HL-60 (cell line): ENCODE measurements around the gene MAN2B2.
A peak's percentile ranks its signal among the peaks of the same experiment; 100 is the strongest.

Experiments
- DNase-seq, 2 experiments: peaks; one replicate each; pipeline ENCODE4 v3.0.0-alpha.2; 2010 to 2020; ENCODE audit warnings: low read depth in 1 of 2, low spot score in 1 of 2
- H3K27ac ChIP-seq: fragments of 250-450 bp; sonication (Bioruptor Pico); replicated peaks from 2 replicates; pipeline ENCODE4 v1.5.1; 2020; ENCODE audit warnings: mild to moderate bottlenecking, moderate library complexity
- H3K27me3 ChIP-seq: fragments of 250-450 bp; sonication (Bioruptor Pico); 2 replicates; pipeline ENCODE4 v1.5.1; 2021; ENCODE audit warnings: mild to moderate bottlenecking, moderate library complexity; ENCODE audit not compliant: insufficient read depth, poor library complexity, severe bottlenecking
- H3K4me3 ChIP-seq: replicated peaks from 2 replicates; pipeline ENCODE4 v1.5.1; 2011; ENCODE audit warnings: mild to moderate bottlenecking, control low read depth, low read length; ENCODE audit not compliant: insufficient read depth
- CTCF ChIP-seq: IDR thresholded peaks from one replicate; pipeline ENCODE4 v1.5.1; 2011; ENCODE audit warnings: low read length, control low read depth, inconsistent platforms; ENCODE audit not compliant: insufficient read depth
- GABPA ChIP-seq: IDR thresholded peaks from 2 replicates; pipeline ENCODE4 v1.6.1; 2012; ENCODE audit warnings: low read depth
- POLR2AphosphoS5 ChIP-seq: IDR thresholded peaks from 2 replicates; pipeline ENCODE4 v1.6.1; 2012; ENCODE audit warnings: low read depth
- REST ChIP-seq: IDR thresholded peaks from 2 replicates; pipeline ENCODE4 v1.6.1; 2012; ENCODE audit warnings: low read depth; ENCODE audit not compliant: insufficient replicate concordance
- SPI1 ChIP-seq: IDR thresholded peaks from 2 replicates; pipeline ENCODE4 v1.6.1; 2012; ENCODE audit warnings: low read depth, mild to moderate bottlenecking, borderline replicate concordance

The MAN2B2 gene

GRCh38 chr4:6641971-6642320, 67.0 kb downstream of the MAN2B2 start:
- no peak for DNase-seq
- no peak overlapping the region; the same call in 1 of the 2 replicates for H3K27ac ChIP-seq
- H3K4me3 ChIP-seq: peak overlapping the region; percentile 93
- TF ChIP-seq REST (peak; percentile 82), POLR2AphosphoS5 (no peak), SPI1 (no peak), CTCF (no peak), GABPA (no peak)
- H3K27me3 ChIP-seq: no peaks in the 10 kb centered on the region

GRCh38 chr4:6643141-6643847, 68.3 kb downstream of the MAN2B2 start:
- Histone ChIP-seq H3K4me3 (no peak overlapping the region), H3K27me3 (no peaks in the 10 kb centered on the region), H3K27ac (no peak overlapping the region)
- DNase-seq: no peak
- TF ChIP-seq GABPA (no peak), CTCF (no peak), REST (no peak), SPI1 (no peak), POLR2AphosphoS5 (no peak; the same call in 1 of the 2 replicates)

GRCh38 chr4:6644792-6645530, 70.0 kb downstream of the MAN2B2 start:
- TF ChIP-seq SPI1: no peak
- no peak for TF ChIP-seq POLR2AphosphoS5
- TF ChIP-seq CTCF: no peak
- no peak for TF ChIP-seq REST
- no peak for TF ChIP-seq GABPA
- Histone ChIP-seq H3K4me3 (no peak overlapping the region), H3K27ac (no peak overlapping the region), H3K27me3 (no peaks in the 10 kb centered on the region)
- no peak for DNase-seq
